ENCODE results near the gene BACH1.

The BACH1 gene

GRCh38 chr21:29379517-29380054, 80.9 kb downstream of the BACH1 start:
- DNase-seq (ENCODE audit: low spot score) = no peak

GRCh38 chr21:29382030-29382654, 83.4 kb downstream of the BACH1 start:
- DNase-seq (ENCODE audit: low spot score) = peak; percentile 7

DNA sequence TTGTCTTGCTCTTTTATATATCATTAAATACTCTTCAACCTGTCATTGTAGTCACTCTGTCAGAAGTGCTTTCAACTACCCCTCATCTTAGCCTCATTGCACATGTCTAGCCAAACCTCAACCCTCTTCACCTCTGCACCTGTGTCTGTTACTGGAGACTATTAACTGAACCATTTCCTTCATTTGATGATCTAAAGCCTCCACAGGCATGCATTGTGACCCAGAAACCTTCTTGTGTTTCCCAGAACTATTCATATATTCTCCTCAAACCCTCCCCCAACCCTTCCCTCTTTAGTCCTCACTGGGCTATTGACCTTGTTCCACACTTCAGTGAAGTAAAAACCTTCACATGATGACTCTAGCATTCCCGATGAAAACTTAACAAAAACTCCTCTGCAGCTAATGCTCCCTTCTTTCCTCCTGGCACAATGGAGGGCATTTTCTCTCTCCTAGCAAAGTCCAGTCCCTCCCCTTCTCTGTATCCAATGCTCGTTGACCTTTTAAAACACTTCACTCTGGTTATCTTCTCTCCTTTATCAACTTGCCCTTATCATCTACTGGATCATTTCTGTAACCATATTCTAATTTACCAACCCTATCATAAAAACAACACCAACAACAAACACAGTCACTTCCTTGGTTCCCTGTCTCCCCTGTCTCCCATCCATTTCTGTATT, 86.1 kb downstream of the BACH1 start:
- no peak for DNase-seq (ENCODE audit: low spot score)

- no peak for DNase-seq (ENCODE audit: low spot score)
Measured at GRCh38 chr21:29385934-29386520, 87.3 kb downstream of the BACH1 start.

- no peak for DNase-seq (ENCODE audit: low spot score)
Measured at GRCh38 chr21:29386803-29387202, 88.1 kb downstream of the BACH1 start.

DNA sequence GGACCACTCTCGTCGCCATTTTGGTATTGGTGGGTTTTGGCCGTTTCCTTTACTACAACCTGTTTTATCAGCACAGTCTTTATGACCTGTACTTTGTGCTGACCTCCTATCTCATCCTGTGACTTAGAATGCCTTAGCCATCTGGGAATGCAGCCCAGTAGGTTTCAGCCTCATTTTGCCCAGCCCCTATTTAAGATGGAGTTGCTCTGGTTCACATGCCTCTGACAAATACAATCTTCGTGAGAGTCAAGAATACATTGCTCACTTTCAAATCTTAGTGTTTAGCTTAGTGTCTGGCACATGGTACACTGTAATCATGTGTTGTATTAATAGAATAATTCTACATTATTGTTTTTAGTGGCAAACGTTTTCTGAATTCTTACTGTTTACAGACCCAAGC, 88.9 kb downstream of the BACH1 start:
- no peak for DNase-seq (ENCODE audit: low spot score)

GRCh38 chr21:29389136-29389535, 90.4 kb downstream of the BACH1 start:
- no peak for DNase-seq (ENCODE audit: low spot score)

- no peak for DNase-seq (ENCODE audit: low spot score)
Measured at GRCh38 chr21:29390778-29391177, 92.1 kb downstream of the BACH1 start.

DNA sequence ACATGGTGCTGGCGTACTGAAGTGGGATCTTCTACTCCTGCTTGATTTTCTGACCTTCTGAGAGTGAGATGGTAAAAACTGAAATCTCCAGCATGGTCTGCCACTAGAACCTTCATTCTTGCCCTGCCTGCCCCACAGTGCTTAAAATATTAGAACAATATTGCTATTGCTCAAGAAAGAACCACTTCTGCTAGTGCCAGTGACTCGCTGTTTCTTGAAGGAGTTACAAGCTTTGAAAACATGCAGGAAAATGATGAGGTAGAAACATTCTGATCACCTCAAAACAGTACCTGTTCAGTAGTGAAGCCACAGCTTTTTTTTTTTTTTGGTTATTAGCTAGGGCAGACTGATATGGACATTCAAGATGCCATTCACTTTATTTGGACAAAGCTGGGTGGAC, 95.3 kb downstream of the BACH1 start:
- DNase-seq (ENCODE audit: low spot score) = no peak
